K562 (cell line): Measurements from ENCODE around the gene ASXL2. TPM values are rescaled to one million over a fixed set of nuclear protein-coding genes. Genes with fewer than 3 reads are reported as not detected.

Experiments
- ATAC-seq: fragments of 200-7000 bp; cut with Tn5 transposase; 3 replicates; pipeline ENCODE4 v1.9.1; 2020; ENCODE audit warnings: moderate library complexity
- BruUV-seq: library from RNA; stranded (reverse); fragments of 400-500 nt; replicated peaks from 2 replicates; lab custom pipeline; 2021; lab: Mats Ljungman, UMichigan
- CTCF ChIA-PET: fragments of 300-600 bp; formaldehyde crosslinking; extraction: SDS; loops from one replicate; lab custom pipeline; 2021; ENCODE audit warnings: low intra/inter-chr PET ratio; lab: Yijun Ruan, JAX
- POLR2A ChIA-PET: fragments of 300-600, 350-650 bp; sonication (Branson Sonifier 250); formaldehyde crosslinking; extraction: SDS; loops from one replicate; lab custom pipeline; 2021; ENCODE audit warnings: antibody characterized with exemption, inconsistent platforms; lab: Yijun Ruan, JAX
- DNase-seq, 4 experiments: peaks; one replicate each; pipeline versions ENCODE4 v3.0.0 to v3.0.0-alpha.2; 2011 to 2018; ENCODE audit warnings: low spot score in 3 of 4, mixed read lengths in 3 of 4; ENCODE audit errors: extremely low read depth in 1 of 4
- FAIRE-seq: peaks from 2 replicates; lab custom pipeline; 2011; peaks lifted over from hg19 to GRCh38; lab: Jason Lieb, UNC
- H2AFZ ChIP-seq: 2 replicates; pipeline ENCODE4 v1.6.0; 2011; ENCODE audit warnings: low read depth, low read length, control low read depth, inconsistent platforms
- H3K27ac ChIP-seq: fragments of 200-600 bp; 3 replicates; pipeline ENCODE4 v1.8.0; 2011; ENCODE audit warnings: low read depth, mild to moderate bottlenecking, control low read depth, inconsistent platforms, low read length, moderate library complexity, mixed read lengths; ENCODE audit errors: extremely low read depth
- H3K27me3 ChIP-seq, 2 experiments: fragments of 300-600 bp in 1 of 2; 2 replicates in 1 of 2; 3 replicates in 1 of 2; pipeline versions ENCODE4 v1.6.0 to v1.8.0; 2011; ENCODE audit warnings: inconsistent platforms in 2 of 2, low read length in 2 of 2, mild to moderate bottlenecking in 1 of 2, mixed read lengths in 1 of 2, moderate library complexity in 1 of 2; ENCODE audit not compliant: control insufficient read depth in 2 of 2, insufficient read depth in 2 of 2
- H3K36me3 ChIP-seq: fragments of 300-600 bp; 3 replicates; pipeline ENCODE4 v1.8.0; 2011; ENCODE audit warnings: mild to moderate bottlenecking, low read length, inconsistent platforms; ENCODE audit not compliant: control insufficient read depth, insufficient read depth
- H3K4me1 ChIP-seq, 2 experiments: fragments of 200-600 bp in 1 of 2; replicated peaks in 1 of 2; 2 replicates in 1 of 2; 3 replicates in 1 of 2; pipeline versions ENCODE4 v1.5.1 to v1.8.0; 2011; ENCODE audit warnings: inconsistent platforms in 2 of 2, low read length in 2 of 2, mild to moderate bottlenecking in 1 of 2, mixed read lengths in 1 of 2, moderate library complexity in 1 of 2; ENCODE audit not compliant: control insufficient read depth in 2 of 2, insufficient read depth in 2 of 2
- H3K4me2 ChIP-seq: 2 replicates; pipeline ENCODE4 v1.6.1; 2011; ENCODE audit warnings: low read length, control low read depth, inconsistent platforms, mixed read lengths; ENCODE audit not compliant: insufficient read depth
- H3K4me3 ChIP-seq: fragments of 200-600 bp; sonication (generic), shearing (Covaris generic); 2 replicates; pipeline ENCODE4 v1.5.1; 2016; ENCODE audit warnings: control low read depth, inconsistent platforms
- H3K79me2 ChIP-seq: fragments of 200-600 bp; 3 replicates; pipeline ENCODE4 v1.8.0; 2011; ENCODE audit warnings: low read length, inconsistent platforms; ENCODE audit not compliant: control insufficient read depth, insufficient read depth
- H3K9ac ChIP-seq, 2 experiments: 2 replicates each; pipeline versions ENCODE4 v1.6.0 to v1.6.1; 2011; ENCODE audit warnings: low read depth in 2 of 2, low read length in 2 of 2, control low read depth in 1 of 2, inconsistent platforms in 1 of 2, mild to moderate bottlenecking in 1 of 2, mixed read lengths in 1 of 2; ENCODE audit not compliant: insufficient read depth in 1 of 2
- H3K9me1 ChIP-seq: one replicate; pipeline ENCODE4 v1.6.0; 2011; ENCODE audit warnings: inconsistent platforms, mild to moderate bottlenecking, low read length, moderate library complexity; ENCODE audit not compliant: control insufficient read depth, insufficient read depth
- H3K9me3 ChIP-seq: replicated peaks from 2 replicates; pipeline ENCODE4 v1.5.1; 2011; ENCODE audit warnings: low read depth, low read length, inconsistent platforms; ENCODE audit not compliant: control insufficient read depth, insufficient read depth
- H4K20me1 ChIP-seq: replicated peaks from 2 replicates; pipeline ENCODE4 v1.6.1; 2011; ENCODE audit warnings: low read length, inconsistent platforms, mixed read lengths; ENCODE audit not compliant: control insufficient read depth, insufficient read depth
- MEIS2 ChIP-seq: fragments of 450-650 bp; IDR thresholded peaks from 2 replicates; pipeline ENCODE4 v1.6.1; 2014; ENCODE audit warnings: mild to moderate bottlenecking; ENCODE audit not compliant: partially characterized antibody
- WGBS: fragments of 100-300 bp; shearing (Covaris generic); methylation state at CpG from one replicate; pipeline ENCODE4 v1.1.6; 2016; ENCODE audit warnings: low coverage, mixed read lengths; ENCODE audit not compliant: insufficient coverage; ENCODE audit errors: missing lambda C conversion rate; 5-methylcytosine and 5-hydroxymethylcytosine counted together
- in situ Hi-C: fragments of 300-500 bp; cut with MboI; formaldehyde crosslinking; loops from 4 replicates; pipeline ENCODE4 v1.15.0; 2018; ENCODE audit warnings: inconsistent platforms, mixed read lengths
- intact Hi-C: fragments of 100-400 bp; cut with micrococcal nuclease; formaldehyde crosslinking; loops from 2 replicates; pipeline ENCODE4 v1.14.2; 2022
- polyA plus RNA-seq, 8 experiments: library from polyadenylated mRNA; depleted of rRNA in 4 of 8; stranded (reverse) in 5 of 8; unstranded in 3 of 8; fragments of >200 nt; fragmentation: Nextera tagmentation in 2 of 8; fragmentation: Illumina TruSeq in 1 of 8; extraction: Ambion mirVana in 2 of 8; extraction: Trizol in 1 of 8; gene quantifications; 2 replicates each; pipeline versions ENCODE4 v1.2.1 to v1.2.3, GENCODE V29; 2011 to 2014; ENCODE audit warnings: inconsistent platforms in 1 of 8, missing spikeins in 1 of 8
- total RNA-seq, 7 experiments: library from RNA; depleted of rRNA in 6 of 7; stranded (reverse); fragments of >200 nt in 6 of 7; fragmentation: Illumina TruSeq in 2 of 7; extraction: Trizol in 2 of 7; gene quantifications; 2 replicates each; pipeline versions ENCODE4 v1.2.1 to v1.2.3, GENCODE V29; 2011 to 2021; ENCODE audit warnings: low replicate concordance in 1 of 7
- TF ChIP-seq, protein P1 (sequence below): fragments of 450-650 bp; formaldehyde crosslinking; IDR thresholded peaks from 2 replicates; pipeline ENCODE4 v1.4.0; 2022; ENCODE audit warnings: mild to moderate bottlenecking, moderate library complexity
- TF ChIP-seq, protein P2 (sequence below): sonication (generic); IDR thresholded peaks from 2 replicates; pipeline ENCODE4 v1.6.1; 2016
- TF ChIP-seq, protein P3 (sequence below), 2 experiments: IDR thresholded peaks in 1 of 2; conservative IDR thresholded peaks in 1 of 2; 2 replicates each; pipeline ENCODE4 v1.6.1; 2016; ENCODE audit warnings: low read depth in 2 of 2, mild to moderate bottlenecking in 1 of 2, missing compliant biosample characterization in 1 of 2, missing genetic modification characterization in 1 of 2, moderate library complexity in 1 of 2

Gene ASXL2
- total and polyA plus RNA-seq, 9 of the 15 experiments (the other 6 are each of a cell fraction or from before 2014, with no cell fraction given) = 2.2 to 25.9 (median 9.0) TPM

DNA sequence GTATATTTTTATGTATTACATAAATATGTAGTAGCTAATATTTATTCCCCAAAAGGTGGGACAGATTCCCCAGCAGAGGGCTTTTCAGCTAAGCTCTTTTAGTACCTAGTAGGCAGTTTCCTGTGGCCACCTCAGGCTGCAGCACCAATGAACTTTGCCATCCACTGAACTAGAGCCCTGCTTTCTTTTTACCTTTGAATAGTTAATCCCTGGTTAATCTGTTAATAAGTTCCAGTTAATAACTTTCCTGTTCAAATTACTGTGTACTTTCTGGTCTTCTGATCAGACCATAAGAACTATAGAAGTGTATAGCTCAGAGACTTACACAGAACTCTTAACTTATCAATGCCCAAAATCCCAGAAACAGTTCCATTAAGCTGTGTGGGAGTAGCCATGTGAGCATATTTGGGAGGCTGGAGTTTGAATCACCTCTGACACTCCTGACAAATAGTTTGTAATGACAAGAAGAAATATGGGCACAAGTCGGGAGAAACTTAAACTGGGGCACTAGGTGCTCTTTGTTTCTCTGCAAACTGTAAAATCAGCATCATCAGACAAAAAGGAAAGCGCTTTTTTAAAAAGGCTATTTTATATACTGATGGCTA lies 40.0 kb downstream of the ASXL2 start:
- no peaks in the 10 kb centered on the region for H3K9me1 ChIP-seq
- no peak overlapping the region for H3K27ac ChIP-seq
- no peak overlapping the region for H3K4me3 ChIP-seq
- H3K27me3 ChIP-seq = no peaks in the 10 kb centered on the region
- no peak overlapping the region for H3K9ac ChIP-seq
- ChIA-PET CTCF (no interaction called here), POLR2A (interaction anchor here (0.9 to 1.0 kb wide), 2 partner anchors 13 to 49 kb away, joined by 3 to 5 read pairs; no protein-coding TSS in a partner anchor)
- H3K9me3 ChIP-seq = no peaks in the 10 kb centered on the region
- DNase-seq (no peak), ATAC-seq (peak; percentile 49; the same call in 2 of the 3 replicates), FAIRE-seq (no peak)
- H3K79me2 ChIP-seq = peaks cover 27% of the 10 kb centered on the region
- TF ChIP-seq, protein P1, sequence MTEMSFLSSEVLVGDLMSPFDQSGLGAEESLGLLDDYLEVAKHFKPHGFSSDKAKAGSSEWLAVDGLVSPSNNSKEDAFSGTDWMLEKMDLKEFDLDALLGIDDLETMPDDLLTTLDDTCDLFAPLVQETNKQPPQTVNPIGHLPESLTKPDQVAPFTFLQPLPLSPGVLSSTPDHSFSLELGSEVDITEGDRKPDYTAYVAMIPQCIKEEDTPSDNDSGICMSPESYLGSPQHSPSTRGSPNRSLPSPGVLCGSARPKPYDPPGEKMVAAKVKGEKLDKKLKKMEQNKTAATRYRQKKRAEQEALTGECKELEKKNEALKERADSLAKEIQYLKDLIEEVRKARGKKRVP (CRISPR knock-in tag) = no peak
- TF ChIP-seq, protein P2, sequence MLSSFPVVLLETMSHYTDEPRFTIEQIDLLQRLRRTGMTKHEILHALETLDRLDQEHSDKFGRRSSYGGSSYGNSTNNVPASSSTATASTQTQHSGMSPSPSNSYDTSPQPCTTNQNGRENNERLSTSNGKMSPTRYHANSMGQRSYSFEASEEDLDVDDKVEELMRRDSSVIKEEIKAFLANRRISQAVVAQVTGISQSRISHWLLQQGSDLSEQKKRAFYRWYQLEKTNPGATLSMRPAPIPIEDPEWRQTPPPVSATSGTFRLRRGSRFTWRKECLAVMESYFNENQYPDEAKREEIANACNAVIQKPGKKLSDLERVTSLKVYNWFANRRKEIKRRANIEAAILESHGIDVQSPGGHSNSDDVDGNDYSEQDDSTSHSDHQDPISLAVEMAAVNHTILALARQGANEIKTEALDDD = peak; percentile 45; the same call in 1 of the 2 replicates
- peak; percentile 80 for TF ChIP-seq MEIS2
- TF ChIP-seq, protein P3, sequence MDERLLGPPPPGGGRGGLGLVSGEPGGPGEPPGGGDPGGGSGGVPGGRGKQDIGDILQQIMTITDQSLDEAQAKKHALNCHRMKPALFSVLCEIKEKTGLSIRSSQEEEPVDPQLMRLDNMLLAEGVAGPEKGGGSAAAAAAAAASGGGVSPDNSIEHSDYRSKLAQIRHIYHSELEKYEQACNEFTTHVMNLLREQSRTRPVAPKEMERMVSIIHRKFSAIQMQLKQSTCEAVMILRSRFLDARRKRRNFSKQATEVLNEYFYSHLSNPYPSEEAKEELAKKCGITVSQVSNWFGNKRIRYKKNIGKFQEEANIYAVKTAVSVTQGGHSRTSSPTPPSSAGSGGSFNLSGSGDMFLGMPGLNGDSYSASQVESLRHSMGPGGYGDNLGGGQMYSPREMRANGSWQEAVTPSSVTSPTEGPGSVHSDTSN (CRISPR knock-in tag; IDR thresholded peaks at IDR 0.05; ENCODE audit: low read depth) = no peak
- TF ChIP-seq, protein P3 (tag; conservative IDR thresholded peaks at IDR 0.05; ENCODE audit: low read depth) = peak; percentile 88
- intact Hi-C loops = no loop called here
- in situ Hi-C loops = no loop called here
- peaks cover 0 to 6% of the 10 kb centered on the region in 2 experiments; a peak in 2 of 5 replicates for H3K4me1 ChIP-seq
- no TSS peak for BruUV-seq
- no peaks in the 10 kb centered on the region for H4K20me1 ChIP-seq
- no peak overlapping the region for H2AFZ ChIP-seq
- peaks cover 13% of the 10 kb centered on the region; the same call in 2 of the 3 replicates for H3K36me3 ChIP-seq
- H3K4me2 ChIP-seq = no peak overlapping the region
- 50% methylated on average over 2 of the region's 2 CpGs for WGBS
